A673 (cell line): ENCODE measurements around the gene ITCH. TPM values are rescaled to one million over a fixed set of nuclear protein-coding genes. Genes with fewer than 3 reads are reported as not detected.

Experiments
- BruUV-seq: library from RNA; stranded (reverse); fragments of 400-500 nt; replicated peaks from 2 replicates; lab custom pipeline; 2021; lab: Mats Ljungman, UMichigan
- CTCF ChIA-PET: fragments of 300-600 bp; sonication (Branson Sonifier 250); formaldehyde crosslinking; loops from one replicate; lab custom pipeline; 2022; ENCODE audit warnings: antibody characterized with exemption; lab: Charles Lee
- POLR2A ChIA-PET: fragments of 300-600 bp; sonication (Branson Sonifier 250); formaldehyde crosslinking; loops from one replicate; lab custom pipeline; 2022; ENCODE audit warnings: antibody characterized with exemption; ENCODE audit not compliant: low non-redundant PET; lab: Charles Lee
- DNase-seq: peaks from one replicate; pipeline ENCODE4 v3.0.0-alpha.2; 2015; ENCODE audit warnings: low spot score
- H3K27ac ChIP-seq: fragments of 200-600 bp; sonication (generic); 2 replicates; pipeline ENCODE4 v1.5.1; 2016; ENCODE audit warnings: mixed run types, low read depth, mild to moderate bottlenecking, mixed read lengths, antibody characterized with exemption, low read length; ENCODE audit not compliant: poor library complexity, severe bottlenecking
- H3K27me3 ChIP-seq: fragments of 200-600 bp; sonication (generic); replicated peaks from 2 replicates; pipeline ENCODE4 v1.6.1; 2017; ENCODE audit warnings: mixed run types, low read depth, mild to moderate bottlenecking, mixed read lengths, antibody characterized with exemption, low read length; ENCODE audit not compliant: insufficient read depth, poor library complexity
- H3K36me3 ChIP-seq: fragments of 200-600 bp; sonication (generic); 2 replicates; pipeline ENCODE4 v1.6.1; 2016; ENCODE audit warnings: mixed run types, mild to moderate bottlenecking, mixed read lengths, antibody characterized with exemption, low read length; ENCODE audit not compliant: insufficient read depth, poor library complexity, severe bottlenecking
- H3K4me1 ChIP-seq: fragments of 200-600 bp; sonication (generic); 2 replicates; pipeline ENCODE4 v1.6.1; 2017; ENCODE audit warnings: mixed run types, mild to moderate bottlenecking, mixed read lengths, antibody characterized with exemption, low read length; ENCODE audit not compliant: insufficient read depth, poor library complexity, severe bottlenecking
- H3K4me3 ChIP-seq: fragments of 200-600 bp; sonication (generic); 2 replicates; pipeline ENCODE4 v1.5.1; 2016; ENCODE audit warnings: low read depth, mixed run types, mild to moderate bottlenecking, mixed read lengths, low read length; ENCODE audit not compliant: poor library complexity, severe bottlenecking
- H3K9me3 ChIP-seq: fragments of 200-600 bp; sonication (generic); 2 replicates; pipeline ENCODE4 v1.6.1; 2016; ENCODE audit warnings: mixed run types, low read depth, mild to moderate bottlenecking, mixed read lengths, antibody characterized with exemption, low read length; ENCODE audit not compliant: poor library complexity, severe bottlenecking
- CTCF ChIP-seq: fragments of 300-800, 200-600 bp; sonication (generic); conservative IDR thresholded peaks from 2 replicates; pipeline ENCODE4 v1.5.1; 2017; ENCODE audit warnings: low read depth, mild to moderate bottlenecking, antibody characterized with exemption, low read length, moderate library complexity, mixed read lengths
- EZH2 ChIP-seq: fragments of 200-600 bp; sonication (generic); IDR thresholded peaks from 2 replicates; pipeline ENCODE4 v1.6.1; 2017; ENCODE audit warnings: borderline replicate concordance, low read depth, mild to moderate bottlenecking, mixed read lengths, antibody characterized with exemption, low read length; ENCODE audit not compliant: poor library complexity, severe bottlenecking
- intact Hi-C: fragments of 100-400 bp; cut with micrococcal nuclease; formaldehyde crosslinking; loops from one replicate; pipeline ENCODE4 v1.10.0; 2022; ENCODE audit not compliant: unreplicated experiment
- total RNA-seq: library from RNA; stranded (reverse); gene quantifications from 2 replicates; pipeline ENCODE4 v1.2.3, GENCODE V29; 2021

Gene ITCH
- total RNA-seq, 1 experiment from 2014 or later = 56.2 TPM

DNA sequence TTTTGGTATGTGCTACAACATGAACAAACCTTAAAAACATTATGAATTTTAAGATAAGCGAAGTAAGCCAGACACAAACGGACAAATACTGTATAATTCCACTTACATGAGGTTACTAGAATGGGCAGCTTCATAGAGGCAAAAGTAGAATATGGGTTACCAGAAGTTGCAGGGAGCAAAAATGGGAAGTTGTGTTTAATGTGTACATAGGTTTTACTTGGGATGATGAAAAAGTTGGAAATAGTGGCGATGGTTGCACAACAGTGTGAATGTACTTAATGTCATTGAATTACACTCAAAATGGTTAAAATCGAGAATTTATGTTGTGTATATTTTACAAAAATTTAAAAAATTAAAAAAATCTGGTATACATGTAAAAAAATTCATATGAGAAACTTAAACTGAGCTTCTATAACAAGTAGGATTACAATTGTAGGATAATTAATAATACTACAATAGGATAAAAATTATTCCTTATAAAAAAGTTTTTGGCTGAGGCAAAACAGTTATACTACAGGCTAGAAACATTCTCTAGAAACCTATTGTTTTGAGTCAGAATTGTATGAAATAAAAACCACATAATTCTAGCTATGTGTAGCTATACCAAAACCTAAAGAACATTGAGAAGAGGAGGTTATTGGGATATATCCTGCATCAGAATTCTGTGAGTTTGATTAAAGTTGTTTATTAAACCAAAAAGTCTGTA, 128.3 kb downstream of the ITCH start:
- intact Hi-C loops = no loop called here
- no peak for DNase-seq
- no peaks in the 10 kb centered on the region for H3K27me3 ChIP-seq
- POLR2A ChIA-PET = no interaction called here
- TF ChIP-seq EZH2 (no peak), CTCF (no peak)
- no peak overlapping the region for H3K4me3 ChIP-seq
- no peak overlapping the region for H3K27ac ChIP-seq
- CTCF ChIA-PET = no interaction called here
- peaks cover 61% of the 10 kb centered on the region for H3K36me3 ChIP-seq
- no peaks in the 10 kb centered on the region for H3K9me3 ChIP-seq
- no peaks in the 10 kb centered on the region for H3K4me1 ChIP-seq
- BruUV-seq = no TSS peak

GRCh38 chr20:34491932-34492509, 128.9 kb downstream of the ITCH start:
- H3K4me1 ChIP-seq = no peaks in the 10 kb centered on the region
- no TSS peak for BruUV-seq
- TF ChIP-seq CTCF = no peak
- no peak for TF ChIP-seq EZH2
- peaks cover 68% of the 10 kb centered on the region for H3K36me3 ChIP-seq
- DNase-seq = no peak
- H3K27ac ChIP-seq = no peak overlapping the region
- H3K4me3 ChIP-seq = no peak overlapping the region
- intact Hi-C loops = no loop called here
- ChIA-PET POLR2A (no interaction called here), CTCF (no interaction called here)
- H3K27me3 ChIP-seq = no peaks in the 10 kb centered on the region
- no peaks in the 10 kb centered on the region for H3K9me3 ChIP-seq

GRCh38 chr20:34493646-34494045, 130.6 kb downstream of the ITCH start:
- no TSS peak for BruUV-seq
- intact Hi-C loops = no loop called here
- no peaks in the 10 kb centered on the region for H3K4me1 ChIP-seq
- ChIA-PET CTCF (no interaction called here), POLR2A (no interaction called here)
- TF ChIP-seq EZH2 (no peak), CTCF (no peak)
- H3K4me3 ChIP-seq = no peak overlapping the region
- H3K27ac ChIP-seq = no peak overlapping the region
- no peak for DNase-seq
- no peaks in the 10 kb centered on the region for H3K9me3 ChIP-seq
- peaks cover 62% of the 10 kb centered on the region for H3K36me3 ChIP-seq
- no peaks in the 10 kb centered on the region for H3K27me3 ChIP-seq
